GM12874 (cell line): ENCODE data around the gene HOMER2.

ENCODE experiments used
- CTCF ChIP-seq: IDR thresholded peaks from 2 replicates; pipeline ENCODE4 v1.5.1; 2011; ENCODE audit warnings: low read depth, mild to moderate bottlenecking, control low read depth, low read length, moderate library complexity; ENCODE audit not compliant: insufficient read depth

The HOMER2 gene

DNA sequence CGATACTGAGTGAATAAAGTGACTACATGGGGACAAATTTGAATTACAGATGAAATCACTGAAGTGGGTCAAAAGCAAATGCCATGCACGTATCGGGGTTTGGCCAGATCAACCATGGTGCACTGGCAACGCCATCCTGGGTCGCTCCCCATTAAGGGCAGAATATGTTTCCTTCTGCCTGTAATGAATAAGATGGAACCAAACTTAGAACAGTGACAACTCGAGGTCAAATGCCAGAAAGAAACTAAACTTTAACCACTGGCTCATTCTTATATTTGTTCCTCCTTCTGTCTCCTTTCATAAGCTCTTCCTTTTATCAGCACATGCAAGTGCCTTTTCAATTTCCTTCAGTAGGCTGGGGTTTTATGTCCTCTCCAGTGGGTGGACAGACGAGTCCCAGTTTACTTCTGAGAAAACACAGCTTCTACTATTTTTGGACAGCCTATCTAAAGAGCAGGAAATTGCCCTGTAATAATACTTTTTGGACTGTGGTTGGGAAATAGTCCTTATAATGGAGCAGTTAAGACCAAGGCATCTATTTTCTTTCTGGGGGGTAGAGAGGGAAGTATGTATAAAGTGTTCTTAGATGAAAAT lies 81.7 kb downstream of the HOMER2 start:
- TF ChIP-seq CTCF: no peak

DNA sequence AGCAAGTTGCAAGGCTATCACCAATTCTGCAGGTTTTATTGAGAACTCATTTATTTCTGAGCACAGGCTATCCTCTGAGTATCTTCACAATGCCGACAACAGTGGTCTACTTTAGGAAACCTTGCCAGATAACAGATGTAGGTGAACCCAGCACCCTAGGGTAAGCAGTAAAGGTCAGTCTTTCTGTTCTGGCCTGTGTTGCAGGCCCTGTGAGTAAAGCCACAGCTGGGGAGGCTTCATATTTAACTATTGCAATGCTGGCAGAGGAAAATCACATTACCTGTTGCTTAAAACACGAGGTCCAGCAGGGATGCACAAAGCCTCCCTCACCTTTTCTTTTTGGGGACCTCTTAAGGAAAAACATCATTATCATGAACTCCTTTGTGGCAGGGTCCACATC lies 87.6 kb downstream of the HOMER2 start:
- TF ChIP-seq CTCF: no peak

DNA sequence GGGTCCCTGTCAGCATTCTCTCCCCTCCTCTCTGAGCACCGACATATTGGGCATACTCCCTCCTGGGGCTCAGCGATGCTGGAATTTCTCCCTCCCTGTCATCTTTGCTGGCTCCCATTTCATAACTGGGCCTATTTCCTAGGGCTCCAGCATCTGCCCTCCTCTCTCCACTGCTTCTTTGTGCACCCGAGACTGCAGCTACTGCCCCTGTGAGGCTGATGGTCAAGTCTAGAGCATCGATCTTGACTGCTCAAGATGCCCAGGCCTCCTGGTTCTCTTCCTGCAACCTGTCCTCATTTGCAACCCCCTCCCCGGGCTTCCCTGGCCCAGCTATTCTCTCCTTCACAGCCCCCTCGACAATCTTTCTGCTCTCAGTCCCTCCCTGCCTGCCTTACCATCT lies 89.6 kb downstream of the HOMER2 start:
- TF ChIP-seq CTCF: no peak

DNA sequence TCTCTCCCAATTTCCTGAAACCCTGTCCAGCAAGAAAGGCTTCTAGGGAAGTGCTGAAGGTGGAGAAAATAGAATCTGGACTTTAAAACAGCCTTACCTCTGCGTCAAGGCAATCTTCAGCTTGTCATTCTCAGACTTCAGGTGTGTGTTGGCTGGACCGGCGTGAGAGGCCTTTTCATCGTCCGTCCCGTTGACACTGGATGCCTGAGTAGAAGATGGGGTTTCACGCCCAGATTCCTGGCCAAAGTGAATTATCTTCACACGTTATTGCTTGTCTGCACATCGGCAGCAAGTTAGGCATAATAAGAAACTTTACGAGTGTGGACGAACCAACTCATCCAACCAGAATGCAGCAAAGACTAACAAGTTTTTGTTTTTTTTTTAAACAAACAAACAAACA lies 93.6 kb downstream of the HOMER2 start:
- no peak for TF ChIP-seq CTCF

DNA sequence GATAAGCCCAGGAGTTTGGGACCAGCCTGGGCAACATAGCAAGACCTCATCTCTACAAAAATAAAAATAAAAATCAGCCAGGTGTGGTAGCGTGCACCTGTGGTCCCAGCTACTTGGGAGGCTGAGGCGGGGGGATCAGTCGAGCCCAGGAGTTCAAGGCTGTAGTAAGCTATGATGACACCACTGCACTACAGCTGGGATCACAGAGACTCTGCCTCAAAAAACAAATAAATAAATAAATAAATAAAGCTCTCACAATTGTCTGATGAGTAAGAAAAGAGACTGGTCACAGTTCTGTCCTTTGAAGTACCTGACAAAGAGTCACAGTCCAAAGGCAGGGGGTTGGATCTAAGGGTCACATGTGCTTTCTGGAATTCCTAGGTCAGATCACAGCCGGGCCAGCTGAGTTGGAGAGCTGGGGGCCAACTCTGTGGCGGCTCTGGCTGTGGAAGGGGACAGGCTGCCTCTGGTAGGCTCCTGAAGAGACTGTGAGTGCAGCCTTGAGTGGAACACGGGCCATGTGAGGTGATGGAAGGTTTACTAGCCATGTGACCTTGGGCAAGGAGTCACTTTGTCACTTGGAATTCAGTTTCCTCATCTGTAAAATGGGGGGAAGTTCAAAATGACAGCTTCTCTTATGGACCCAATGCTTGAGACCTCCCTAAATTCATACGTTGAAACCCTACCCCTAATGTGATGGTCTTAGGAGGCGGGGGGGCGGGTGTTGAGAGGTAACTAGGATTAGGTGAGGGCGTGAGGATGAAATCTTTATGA lies 95.9 kb downstream of the HOMER2 start:
- TF ChIP-seq CTCF: no peak

GRCh38 chr15:82855286-82856100 lies 97.0 kb downstream of the HOMER2 start:
- no peak for TF ChIP-seq CTCF

- TF ChIP-seq CTCF: no peak
These were observed 98.0 kb downstream of the HOMER2 start for GRCh38 chr15:82854554-82854953.
